GOT3 (cell line): ENCODE measurements around the gene C3orf33.
A peak's percentile ranks its signal among the peaks of the same experiment; 100 is the strongest.

ENCODE experiments used
- DNase-seq: peaks from one replicate; lab custom pipeline; 2025; ENCODE audit warnings: mixed read lengths; lab: John Stamatoyannopoulos, UW

C3orf33 gene

GRCh38 chr3:155785662-155786295 lies 20.3 kb downstream of the C3orf33 start:
- no peak for DNase-seq

GRCh38 chr3:155782390-155782953 lies 23.6 kb downstream of the C3orf33 start:
- no peak for DNase-seq

DNA sequence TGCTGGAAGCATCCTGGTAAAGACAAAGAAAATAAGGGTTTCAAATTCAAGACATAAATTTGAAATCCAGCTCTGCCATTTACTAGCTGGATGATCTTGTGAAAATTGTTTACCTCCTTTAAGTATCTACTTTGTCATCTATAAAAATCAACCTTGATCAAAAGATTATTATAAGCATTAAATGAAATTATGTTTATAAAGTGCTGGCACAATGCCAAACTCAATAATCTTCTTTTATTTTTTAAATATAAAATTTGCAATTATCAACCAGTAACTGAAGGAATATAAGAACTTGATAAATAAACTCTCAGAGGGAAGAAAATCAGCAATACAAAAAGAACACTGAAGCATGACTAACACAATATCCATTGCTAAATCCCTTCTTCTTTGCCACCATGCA lies 25.8 kb downstream of the C3orf33 start:
- DNase-seq: no peak

- no peak for DNase-seq
These were observed 27.6 kb downstream of the C3orf33 start for GRCh38 chr3:155778462-155778861.

GRCh38 chr3:155772801-155773200 lies 33.3 kb downstream of the C3orf33 start:
- no peak for DNase-seq

DNA sequence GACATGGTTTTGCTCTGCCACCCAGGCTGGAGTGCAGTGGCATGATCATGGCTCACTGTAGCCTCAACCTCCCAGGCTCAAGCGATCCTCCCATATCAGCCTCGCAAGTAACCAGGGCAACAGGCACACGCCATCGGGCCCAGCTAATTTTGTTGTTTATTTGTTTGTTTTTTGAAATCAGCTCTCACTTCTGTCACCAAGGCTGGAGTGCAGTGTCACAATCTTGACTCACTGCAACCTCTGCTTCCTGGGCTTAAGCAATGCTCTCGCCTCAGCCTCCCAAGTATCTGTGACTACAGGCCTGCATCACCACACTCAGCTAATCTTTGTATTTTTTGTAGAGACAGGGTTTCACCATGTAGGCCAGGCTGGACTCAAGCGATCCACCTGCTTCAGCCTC lies 35.0 kb downstream of the C3orf33 start:
- DNase-seq: no peak

- DNase-seq: no peak
These were observed 39.9 kb downstream of the C3orf33 start for GRCh38 chr3:155766206-155766605.

- no peak for DNase-seq
These were observed 42.1 kb downstream of the C3orf33 start for GRCh38 chr3:155763870-155764463.

DNA sequence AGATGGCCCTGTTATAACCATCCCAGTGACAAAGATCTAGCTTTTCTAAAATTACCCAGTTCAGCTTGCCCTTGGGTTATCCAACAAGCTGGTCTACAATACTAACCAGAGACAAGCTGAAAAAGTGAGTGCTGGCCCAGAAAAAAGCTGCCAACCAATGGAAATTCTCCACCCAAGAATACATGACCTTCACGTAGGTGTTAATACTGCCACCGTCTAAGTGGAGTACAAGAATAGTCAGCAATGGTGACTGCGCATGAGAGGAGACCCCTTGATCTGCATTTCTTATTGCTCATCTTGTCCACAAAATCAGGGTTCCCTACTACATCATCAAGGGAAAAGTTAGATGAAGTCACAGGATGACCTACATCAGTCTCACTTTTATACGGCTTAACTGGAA lies 45.4 kb downstream of the C3orf33 start:
- DNase-seq: no peak

DNA sequence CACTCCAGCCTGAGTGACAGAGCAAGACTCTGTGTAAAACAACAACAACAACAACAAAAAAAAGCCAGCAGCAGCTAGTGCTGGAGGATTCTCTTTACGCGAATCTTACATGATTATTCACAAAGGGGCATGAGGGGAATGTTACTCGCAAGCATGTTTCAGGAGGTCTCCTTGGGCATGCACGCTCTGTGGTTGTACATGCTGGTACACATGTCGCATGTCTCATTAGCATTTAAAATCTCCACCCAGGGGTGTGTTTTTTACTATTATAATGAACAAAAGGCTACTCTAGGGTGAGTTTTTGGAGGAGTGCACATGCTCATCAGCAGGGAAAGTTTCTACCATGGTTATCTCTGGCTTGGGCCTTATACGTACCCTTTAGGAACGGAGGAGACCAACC lies 48.5 kb downstream of the C3orf33 start:
- no peak for DNase-seq

- DNase-seq: no peak
These were observed 52.9 kb downstream of the C3orf33 start for GRCh38 chr3:155753038-155753639.

- DNase-seq: no peak
These were observed 57.3 kb downstream of the C3orf33 start for GRCh38 chr3:155748611-155749365.

GRCh38 chr3:155747946-155748290 lies 58.2 kb downstream of the C3orf33 start:
- DNase-seq: no peak

DNA sequence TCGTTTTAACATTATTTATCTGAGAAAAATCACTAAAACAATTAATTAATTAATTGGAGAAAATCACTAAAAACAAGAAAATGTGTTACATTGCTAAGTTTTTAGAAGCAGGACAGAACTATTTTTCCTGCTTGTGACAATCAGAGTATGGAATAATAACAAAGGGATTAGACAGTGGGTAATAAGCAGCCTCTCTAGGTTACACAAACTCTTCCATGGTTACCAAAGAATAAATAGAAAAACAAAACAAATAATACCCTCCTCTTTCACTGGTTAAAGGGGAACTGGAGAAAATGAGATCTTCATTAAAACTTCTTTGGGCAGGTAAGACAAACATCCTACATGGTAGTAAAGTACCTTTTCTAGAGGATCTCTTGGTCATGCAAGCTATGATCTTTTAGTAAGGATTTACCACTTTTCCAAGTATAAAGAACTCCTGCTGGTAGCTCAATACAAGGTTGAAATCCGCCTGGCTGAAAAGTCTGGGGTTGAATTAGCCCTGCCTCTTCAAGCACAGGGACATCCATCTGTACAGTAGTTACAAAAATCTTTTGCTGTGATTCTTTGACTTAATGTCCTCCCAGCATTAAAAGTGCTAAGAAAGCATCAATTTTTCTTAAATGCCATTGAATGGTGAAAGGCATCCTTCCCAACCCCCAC lies 58.7 kb downstream of the C3orf33 start:
- DNase-seq: no peak

- DNase-seq: no peak
These were observed 59.4 kb downstream of the C3orf33 start for GRCh38 chr3:155746703-155747102.

- DNase-seq: no peak
These were observed 60.1 kb downstream of the C3orf33 start for GRCh38 chr3:155745795-155746550.

DNA sequence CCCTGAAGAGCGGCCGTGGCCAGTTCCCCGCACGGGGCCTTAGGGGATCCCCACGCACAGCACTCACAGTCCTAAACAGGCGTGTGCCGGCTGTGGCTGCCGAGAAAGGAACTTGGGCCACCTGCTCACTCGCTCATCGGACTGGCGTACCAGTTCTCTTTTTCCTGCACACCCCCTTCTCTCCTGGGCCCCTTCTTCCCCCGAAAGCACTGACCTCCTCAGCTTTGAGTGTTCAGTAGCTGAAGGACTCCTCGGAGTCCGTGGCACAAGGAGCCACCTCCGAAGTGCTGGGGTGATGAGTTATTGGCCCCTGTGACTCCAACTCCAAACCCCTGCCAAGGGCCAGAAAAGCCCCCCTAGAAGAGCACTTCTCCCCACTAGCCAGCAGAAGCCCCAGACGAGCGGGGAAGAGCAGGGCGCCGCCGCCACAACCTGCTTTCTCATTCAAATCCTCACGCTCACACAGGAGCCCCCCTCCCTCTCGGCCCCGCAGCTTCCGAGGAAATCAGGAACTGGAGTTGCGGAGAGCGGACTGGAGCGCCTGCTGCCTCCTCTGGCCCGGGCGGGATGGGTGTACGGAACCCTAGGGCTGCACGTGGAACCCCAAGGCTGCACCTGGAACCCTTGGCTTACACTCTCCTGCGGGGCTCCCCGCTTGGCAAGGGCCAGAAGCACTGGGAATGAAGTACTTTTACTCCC lies 61.3 kb downstream of the C3orf33 start, which contains the start of gene PLCH1:
Gene PLCH1 (minus strand): TSS at position 446 of the 699 bp plus-strand sequence. CDS start 40,847 bp downstream, outside the sequence.
- peak; percentile 31 for DNase-seq

DNA sequence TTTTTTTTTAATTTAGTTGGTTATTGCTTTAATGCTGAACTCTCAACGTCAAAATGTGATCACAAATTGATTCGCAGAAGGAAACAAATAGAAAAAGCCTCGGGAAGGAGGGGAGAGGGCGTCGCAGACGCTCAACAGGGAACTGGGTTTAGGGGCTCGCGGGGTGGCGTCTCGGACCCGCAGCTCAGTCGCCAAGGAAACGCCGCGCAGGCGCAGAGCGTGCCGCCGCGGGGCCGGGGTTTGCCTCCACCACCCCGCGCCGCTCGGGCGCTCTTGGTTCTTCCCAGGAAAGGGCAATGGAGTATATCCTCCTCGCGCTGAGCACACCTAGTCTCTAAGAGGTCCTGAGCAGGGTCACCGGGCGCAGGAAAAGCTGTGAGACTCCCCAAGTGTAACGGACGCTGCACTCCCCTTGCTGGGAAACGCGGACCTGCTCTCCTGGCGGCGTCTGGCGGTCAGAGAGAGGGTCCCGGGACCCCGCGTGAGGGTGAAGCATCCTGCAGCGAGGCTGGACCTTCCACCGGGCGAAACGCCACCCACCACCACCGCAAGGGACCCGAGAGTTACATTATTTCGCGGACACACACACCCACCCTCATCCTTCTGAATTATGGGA lies 62.0 kb downstream of the C3orf33 start:
- DNase-seq: no peak

DNA sequence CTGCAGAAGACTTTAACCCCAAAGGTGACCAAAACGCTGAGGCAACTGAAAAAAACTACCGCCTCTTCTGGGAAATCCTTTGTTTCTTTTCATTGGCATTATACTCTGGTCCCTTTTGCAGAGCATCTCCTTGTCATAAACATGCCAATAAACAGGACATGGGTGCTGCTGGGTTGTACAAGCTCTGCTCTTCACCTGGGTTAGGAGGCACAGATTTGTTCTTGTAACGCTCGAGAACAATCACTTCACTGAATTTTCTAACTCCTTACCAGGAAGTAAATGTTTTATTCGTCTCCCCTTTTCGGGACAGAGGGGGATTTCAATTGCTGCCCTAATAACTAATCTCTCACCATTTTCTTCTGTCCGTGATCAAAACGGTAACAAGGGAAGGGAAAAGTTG lies 62.5 kb downstream of the C3orf33 start:
- no peak for DNase-seq

DNA sequence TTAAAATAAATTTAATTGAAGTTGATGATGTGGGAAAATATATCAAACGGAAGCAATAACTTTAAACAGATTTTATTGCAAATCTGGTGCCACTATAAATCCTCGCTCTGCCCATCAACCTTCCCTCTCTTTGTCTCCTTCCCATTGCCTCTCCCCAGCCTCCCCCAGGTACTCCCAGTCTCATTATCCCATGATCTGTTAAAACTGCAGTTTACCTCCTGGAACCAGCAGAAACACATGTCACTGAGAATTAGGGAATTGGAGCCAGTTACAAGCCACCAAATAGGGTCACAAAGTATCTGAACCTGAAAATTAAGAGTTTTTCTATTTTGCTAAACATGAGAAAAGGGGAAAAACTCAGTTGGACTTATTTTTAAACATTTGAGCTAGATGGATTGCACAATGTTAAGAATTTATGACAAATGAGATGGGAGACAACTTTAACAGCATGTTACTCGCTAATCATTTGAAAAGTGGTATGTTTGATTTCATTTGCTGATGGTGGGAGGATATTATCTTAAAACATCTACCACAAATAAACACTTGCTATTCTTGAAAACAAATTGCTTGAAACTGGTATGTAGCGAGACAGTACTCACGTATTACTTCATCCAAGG lies 63.6 kb downstream of the C3orf33 start:
- no peak for DNase-seq
